Measurements from ENCODE around the gene ALG8.

GRCh38 chr11:78111298-78111697, 28.1 kb downstream of the ALG8 start:
- TF ChIP-seq CTCF (IDR thresholded peaks at IDR 0.05) (no peak), POLR2A (IDR thresholded peaks at IDR 0.05) (no peak), EP300 (IDR thresholded peaks at IDR 0.05) (no peak), POLR2AphosphoS5 (IDR thresholded peaks at IDR 0.05) (no peak)
